GM18498 (cell line): ENCODE results near the gene FTSJ1.
"Not testable (repeated sequence)": the region's sequence is repeated elsewhere in the genome, so short reads cannot be mapped to it uniquely, and the experiment has no call there.

ENCODE experiments used
- ATAC-seq: cut with Tn5 transposase; IDR thresholded peaks from one replicate; pipeline ENCODE4 v1.9.1; 2021; ENCODE audit warnings: mild to moderate bottlenecking, moderate library complexity; ENCODE audit not compliant: unreplicated experiment

FTSJ1 gene

GRCh38 chrX:48520976-48521352, 45.0 kb downstream of the FTSJ1 start:
- ATAC-seq: no peak

GRCh38 chrX:48521353-48522243, 45.6 kb downstream of the FTSJ1 start, which contains the start of gene EBP:
TSS of gene EBP (plus strand) at chrX:48521808. CDS start at chrX:48523772, 1,964 bp downstream.
- ATAC-seq: peak; percentile 96

GRCh38 chrX:48522291-48522690, 46.3 kb downstream of the FTSJ1 start:
- no peak for ATAC-seq

GRCh38 chrX:48523682-48524081, 47.7 kb downstream of the FTSJ1 start:
- ATAC-seq: no peak

- not testable (repeated sequence) for ATAC-seq
Measured at GRCh38 chrX:48525853-48526252, 49.9 kb downstream of the FTSJ1 start.

GRCh38 chrX:48530736-48531135, 54.7 kb downstream of the FTSJ1 start:
- no peak for ATAC-seq

GRCh38 chrX:48531358-48531959, 55.5 kb downstream of the FTSJ1 start:
- no peak for ATAC-seq

- no peak for ATAC-seq
Measured at GRCh38 chrX:48532161-48532560, 56.2 kb downstream of the FTSJ1 start.

- no peak for ATAC-seq
Measured at GRCh38 chrX:48533165-48533564, 57.2 kb downstream of the FTSJ1 start.
